Renal pelvis (tissue), 4 donors: ENCODE measurements around the gene PDE6A. TPM values are rescaled to one million over a fixed set of nuclear protein-coding genes. Genes with fewer than 3 reads are reported as not detected.
"Not testable (repeated sequence)": the region's sequence is repeated elsewhere in the genome, so short reads cannot be mapped to it uniquely, and the experiment has no call there.

ENCODE experiments used
- DNase-seq: peaks from one replicate; pipeline ENCODE4 v3.0.0-alpha.2; 2013
- polyA plus RNA-seq, 3 donors: library from polyadenylated mRNA; unstranded; fragments of 120-200 nt; gene quantifications; one replicate each; pipeline ENCODE4 v1.2.1, GENCODE V29; 2013; ENCODE audit not compliant: insufficient read length in 3 of 3

The PDE6A gene
- polyA plus RNA-seq, 3 donors = 0.09 to 0.28 (median 0.14) TPM

GRCh38 chr5:149953436-149954121 is 9.0 kb upstream of the PDE6A start:
- no peak for DNase-seq

DNA sequence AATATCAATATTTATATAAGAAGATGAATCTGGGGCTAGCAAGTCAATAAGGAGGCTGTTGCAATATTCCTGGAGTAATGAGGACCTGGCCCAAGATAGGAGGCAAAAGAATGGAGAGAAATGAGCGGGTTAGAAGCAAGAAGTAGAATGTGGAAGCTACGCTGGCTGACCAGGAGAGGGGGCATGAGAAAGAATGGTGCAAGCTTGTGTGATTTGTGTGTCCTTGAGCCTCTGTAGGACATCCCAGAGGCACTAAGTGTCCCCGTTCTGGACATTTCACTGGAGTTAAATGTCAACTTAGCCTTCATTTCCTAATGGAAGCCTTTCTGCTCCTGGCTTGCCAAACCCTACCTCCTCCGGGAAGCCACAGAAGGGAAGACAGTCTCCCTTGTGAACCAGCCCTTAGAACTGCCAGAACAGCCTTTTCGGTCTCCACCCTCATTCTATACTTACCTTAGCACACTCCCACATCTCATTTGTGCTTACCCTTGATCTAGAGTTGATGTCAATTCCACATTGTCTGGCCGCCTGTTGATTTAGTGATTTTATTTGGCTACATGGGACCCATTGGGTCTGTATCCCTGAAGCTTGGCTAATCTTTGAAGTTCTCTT is 6.7 kb upstream of the PDE6A start:
- DNase-seq = no peak

DNA sequence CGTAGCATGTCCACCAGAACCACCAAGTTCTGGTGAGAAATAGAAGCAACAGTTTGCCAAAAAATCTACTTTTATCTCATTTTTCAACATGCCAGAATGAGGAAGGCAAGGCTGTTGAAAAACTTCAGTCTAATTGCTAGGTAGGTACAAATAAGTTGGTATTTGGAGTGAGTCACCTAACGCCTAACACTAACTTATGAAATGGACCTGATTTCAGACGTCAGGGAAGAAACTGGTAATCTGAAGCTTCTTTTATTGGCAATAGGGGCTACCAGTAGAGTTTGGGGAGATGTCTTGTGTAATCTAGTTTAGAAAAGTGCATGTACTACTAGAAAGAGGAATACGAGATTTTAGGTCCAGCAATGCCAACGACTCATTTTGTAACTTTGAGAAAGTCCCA is 4.4 kb upstream of the PDE6A start:
- DNase-seq = no peak

DNA sequence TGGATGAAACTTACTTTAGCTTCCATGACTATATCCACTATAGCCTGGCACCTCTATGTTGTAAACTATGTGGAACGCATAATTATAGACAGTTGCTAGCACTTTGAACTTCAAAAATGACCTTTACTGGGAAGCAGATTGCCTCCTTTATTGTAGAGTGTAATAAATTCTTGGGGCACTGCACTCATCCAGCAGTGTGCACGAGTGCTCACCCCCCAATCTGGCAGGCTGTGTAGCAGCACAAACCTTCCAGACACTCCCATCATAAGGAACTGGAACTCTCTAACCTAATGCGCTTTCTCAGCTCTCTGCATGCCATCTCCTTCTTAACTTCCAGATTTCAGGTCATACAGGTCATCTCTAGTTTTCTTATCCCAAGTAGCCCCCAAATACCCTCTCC is 1.5 kb upstream of the PDE6A start:
- DNase-seq = no peak

GRCh38 chr5:149943177-149943949 is 1.2 kb downstream of the PDE6A start:
- DNase-seq = not testable (repeated sequence)

DNA sequence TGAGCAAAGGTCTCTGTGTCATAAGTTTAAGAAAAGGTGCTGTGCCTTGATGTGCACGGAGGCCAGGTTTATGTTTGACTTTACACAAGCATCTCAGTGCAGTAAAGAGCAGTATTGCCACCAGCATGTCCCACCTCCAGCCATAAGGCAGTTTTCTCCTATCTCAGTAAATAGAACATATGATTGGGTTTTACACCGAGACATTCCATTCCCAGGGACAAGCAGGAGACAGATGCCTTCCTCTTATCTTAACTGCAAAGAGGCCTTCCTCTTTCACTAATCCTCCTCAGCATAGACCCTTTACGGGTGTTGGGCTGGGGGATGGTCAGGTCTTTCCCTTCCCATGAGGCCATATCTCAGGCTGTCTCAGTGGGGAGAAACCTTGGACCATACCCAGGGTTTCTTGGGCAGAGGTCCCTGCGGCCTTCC is 1.8 kb downstream of the PDE6A start:
- DNase-seq = not testable (repeated sequence)

- DNase-seq = no peak
Measured at GRCh38 chr5:149942199-149942598, 2.4 kb downstream of the PDE6A start.

DNA sequence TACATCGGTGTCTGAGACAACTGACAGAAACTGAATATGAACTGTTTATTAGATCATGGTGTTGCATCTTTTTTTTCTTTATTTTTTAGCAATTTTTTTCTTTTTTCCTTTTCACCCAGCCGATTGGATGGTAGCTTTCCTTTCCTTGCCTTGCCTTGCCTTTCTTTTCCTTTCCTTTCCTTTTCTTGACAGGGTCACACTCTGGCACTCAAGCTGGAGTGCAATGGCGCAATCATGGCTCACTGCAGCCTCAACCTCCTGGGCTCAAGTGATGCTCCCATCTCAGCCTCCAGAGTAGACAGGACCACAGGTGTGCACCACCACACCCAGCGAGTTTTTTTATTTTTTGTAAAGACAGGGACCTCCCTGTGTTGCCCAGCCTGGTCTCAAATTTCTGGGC is 2.8 kb downstream of the PDE6A start:
- DNase-seq = no peak

GRCh38 chr5:149940941-149941644 is 3.5 kb downstream of the PDE6A start:
- DNase-seq = no peak

DNA sequence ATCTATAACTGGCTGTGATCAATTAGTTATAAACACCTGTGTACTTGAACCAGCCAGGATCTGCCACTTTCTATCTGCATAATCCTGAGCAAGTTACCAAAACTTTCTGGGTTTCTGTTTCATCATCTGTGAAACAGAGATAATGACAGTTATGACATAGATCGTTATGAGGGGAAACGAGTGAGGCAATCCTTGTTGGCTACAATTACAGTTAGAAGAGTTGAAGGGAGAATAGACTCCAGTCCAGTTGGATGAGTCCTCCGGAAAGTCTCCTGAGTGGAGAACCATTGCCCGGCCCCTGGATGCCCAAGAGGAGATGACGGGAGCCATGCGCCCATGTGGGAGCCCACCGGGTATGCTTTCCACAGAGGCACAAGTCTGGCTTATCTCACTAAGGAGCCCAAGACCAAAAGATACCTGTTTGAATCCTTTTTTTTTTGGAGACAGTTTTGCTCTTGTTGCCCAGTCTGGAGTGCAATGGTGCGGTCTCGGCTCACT is 4.5 kb downstream of the PDE6A start:
- DNase-seq = no peak

- DNase-seq = no peak
Measured at GRCh38 chr5:149939546-149939945, 5.0 kb downstream of the PDE6A start.

GRCh38 chr5:149938791-149939358 is 5.7 kb downstream of the PDE6A start:
- no peak for DNase-seq

DNA sequence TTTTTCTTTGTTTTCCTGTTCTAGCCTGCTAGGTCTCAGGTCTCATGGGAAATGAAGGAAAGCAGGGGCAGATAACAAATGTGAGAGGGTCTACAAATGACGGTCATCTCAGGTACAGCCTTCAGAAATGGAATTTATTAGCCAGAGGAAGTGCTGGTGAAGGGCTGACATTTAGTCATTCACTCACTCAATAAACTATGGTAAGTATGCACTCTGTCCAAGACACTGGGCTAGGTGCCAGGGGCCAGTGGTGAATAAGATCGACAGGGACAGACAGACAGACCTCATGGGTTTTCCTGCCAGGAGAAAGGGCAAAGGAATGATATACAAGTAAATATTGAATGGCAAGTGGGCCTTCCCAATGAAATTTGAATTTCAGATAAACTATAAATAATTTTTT is 6.3 kb downstream of the PDE6A start:
- no peak for DNase-seq

GRCh38 chr5:149937610-149938009 is 7.0 kb downstream of the PDE6A start:
- no peak for DNase-seq

GRCh38 chr5:149936700-149937091 is 7.9 kb downstream of the PDE6A start:
- no peak for DNase-seq

DNA sequence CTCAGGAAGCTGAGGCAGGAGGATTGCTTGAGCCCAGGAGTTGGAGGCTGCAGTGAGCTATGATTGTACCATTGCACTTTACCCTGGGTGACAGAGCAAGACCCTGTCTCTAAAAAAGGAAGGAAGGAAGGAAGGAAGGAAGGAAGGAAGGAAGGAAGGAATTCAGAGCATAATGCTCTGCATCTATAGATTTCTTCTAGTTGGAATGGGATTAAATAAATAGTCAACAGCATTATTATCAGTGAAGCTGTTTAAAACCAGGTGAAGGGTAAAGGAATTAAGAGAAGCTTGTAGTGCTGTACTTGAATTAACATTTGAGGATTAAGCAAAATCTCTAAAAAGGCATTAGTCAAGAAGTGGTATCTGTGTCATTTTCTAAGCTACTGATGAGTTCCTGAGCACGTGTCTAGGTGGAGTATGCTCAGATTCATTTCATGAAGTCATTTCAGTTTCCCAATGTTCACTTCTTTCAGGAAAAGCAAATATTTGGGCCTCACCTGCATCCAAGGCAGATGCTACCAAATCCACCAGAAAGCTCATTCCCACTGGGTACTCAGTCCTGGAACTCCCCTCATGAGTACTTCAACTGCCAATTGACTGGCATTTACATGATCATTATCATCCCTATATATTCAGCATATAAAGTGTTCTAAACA is 8.4 kb downstream of the PDE6A start:
- no peak for DNase-seq

DNA sequence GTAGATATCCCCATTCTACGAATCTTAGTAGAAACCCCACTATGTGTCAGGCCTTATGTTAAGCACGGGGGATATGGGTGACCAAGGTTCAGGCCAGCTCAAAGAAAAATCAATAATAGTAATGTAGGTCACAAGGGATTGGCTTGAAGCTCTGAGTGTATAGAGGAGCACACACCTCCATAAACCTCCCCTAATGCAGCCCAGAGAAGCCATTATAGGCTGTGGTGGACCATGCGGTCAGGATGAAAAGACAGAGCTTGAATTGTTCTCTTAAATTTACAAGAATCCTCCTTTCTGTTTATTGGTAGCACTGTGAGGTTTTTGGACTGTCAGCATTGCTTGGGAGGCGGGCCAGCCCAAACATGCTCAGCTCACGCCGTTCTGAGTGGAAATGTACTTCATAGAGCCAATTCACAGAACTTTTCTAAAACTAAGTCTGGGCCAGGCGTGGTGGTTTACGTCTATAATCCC is 9.1 kb downstream of the PDE6A start:
- DNase-seq = no peak

- DNase-seq = no peak
Measured at GRCh38 chr5:149932445-149933350, 11.9 kb downstream of the PDE6A start.

GRCh38 chr5:149931992-149932436 is 12.6 kb downstream of the PDE6A start:
- no peak for DNase-seq
